Peyer's patch (tissue), 4 donors: ENCODE results near the gene TRAF2. TPM values are rescaled to one million over a fixed set of nuclear protein-coding genes. Genes with fewer than 3 reads are reported as not detected.

Source experiments
- DNase-seq, 3 donors: peaks; one replicate each; pipeline ENCODE4 v3.0.0-alpha.2; 2017 to 2019
- H3K27ac ChIP-seq, 4 donors: fragments of 200-600 bp; sonication (generic); one replicate each; pipeline ENCODE4 v1.5.1; 2016 to 2019
- H3K27me3 ChIP-seq, 2 donors: fragments of 200-600 bp; sonication (generic); one replicate each; pipeline ENCODE4 v1.5.1; 2019
- H3K36me3 ChIP-seq, 3 donors: fragments of 200-600 bp; sonication (generic); one replicate each; pipeline ENCODE4 v1.5.1; 2016 to 2019
- H3K4me1 ChIP-seq, 4 donors: fragments of 200-600 bp; sonication (generic); one replicate each; pipeline ENCODE4 v1.5.1; 2016 to 2019
- H3K4me3 ChIP-seq, 4 donors: fragments of 200-600 bp; sonication (generic); 1 replicate in 3 of 4; 2 replicates in 1 of 4; pipeline ENCODE4 v1.5.1; 2016 to 2019; ENCODE audit warnings: mild to moderate bottlenecking in 1 of 4
- H3K9me3 ChIP-seq, 4 donors: fragments of 200-600 bp; sonication (generic); one replicate each; pipeline ENCODE4 v1.5.1; 2016 to 2019; ENCODE audit warnings: mild to moderate bottlenecking in 1 of 4
- CTCF ChIP-seq, 6 experiments: fragments of 450-650 bp in 4 of 6; fragments of 200-600 bp in 2 of 6; sonication (generic) in 1 of 6; IDR thresholded peaks; one replicate each; pipeline ENCODE4 v1.5.1; 2017 to 2019; ENCODE audit warnings: antibody characterized with exemption in 6 of 6, mild to moderate bottlenecking in 3 of 6, moderate library complexity in 1 of 6
- POLR2A ChIP-seq, 2 donors: fragments of 450-650 bp; IDR thresholded peaks; one replicate each; pipeline ENCODE4 v1.5.1; 2017; ENCODE audit warnings: antibody characterized with exemption in 2 of 2, mild to moderate bottlenecking in 2 of 2, moderate library complexity in 2 of 2
- total RNA-seq, 4 donors: library from RNA; depleted of rRNA; stranded (reverse); fragments of >200 nt; gene quantifications; one replicate each; pipeline ENCODE4 v1.1.0, GENCODE V29; 2016

TRAF2 gene
- total RNA-seq, 4 donors from 2014 or later, result 17.5 to 75.1 (median 22.2) TPM

- Histone ChIP-seq H3K36me3 (no peaks in the 10 kb centered on the region), H3K27ac (peak overlapping the region in 1 of 4 donors; percentile 13), H3K4me1 (peaks cover 0 to 26% (median 0%) of the 10 kb centered on the region in 4 donors), H3K4me3 (no peak overlapping the region), H3K27me3 (no peaks in the 10 kb centered on the region), H3K9me3 (no peaks in the 10 kb centered on the region)
- TF ChIP-seq POLR2A (IDR thresholded peaks at IDR 0.05) (no peak), CTCF (IDR thresholded peaks at IDR 0.05) (no peak)
- DNase-seq, result peak in 1 of 3 donors; percentile 64
Measured at GRCh38 chr9:136965771-136966484, 79.6 kb downstream of the TRAF2 start.

- DNase-seq, result no peak
- Histone ChIP-seq H3K4me3 (no peak overlapping the region), H3K27me3 (no peaks in the 10 kb centered on the region), H3K4me1 (peaks cover 0 to 26% (median 0%) of the 10 kb centered on the region in 4 donors), H3K9me3 (no peaks in the 10 kb centered on the region), H3K36me3 (no peaks in the 10 kb centered on the region), H3K27ac (no peak overlapping the region)
- TF ChIP-seq POLR2A (IDR thresholded peaks at IDR 0.05) (no peak), CTCF (IDR thresholded peaks at IDR 0.05) (no peak)
Measured at GRCh38 chr9:136968333-136969127, 82.2 kb downstream of the TRAF2 start.

- no peak for DNase-seq
- H3K4me3 ChIP-seq, result no peak overlapping the region
- no peaks in the 10 kb centered on the region for H3K9me3 ChIP-seq
- TF ChIP-seq POLR2A (IDR thresholded peaks at IDR 0.05) (no peak), CTCF (IDR thresholded peaks at IDR 0.05) (no peak)
- no peaks in the 10 kb centered on the region for H3K36me3 ChIP-seq
- H3K27ac ChIP-seq, result no peak overlapping the region
- H3K4me1 ChIP-seq, result peaks cover 0 to 23% (median 0%) of the 10 kb centered on the region in 4 donors
- H3K27me3 ChIP-seq, result no peaks in the 10 kb centered on the region
Measured at GRCh38 chr9:136969150-136969549, 82.8 kb downstream of the TRAF2 start.

GRCh38 chr9:136969774-136970173, 83.5 kb downstream of the TRAF2 start:
- no peak for TF ChIP-seq CTCF (IDR thresholded peaks at IDR 0.05)
- Histone ChIP-seq H3K9me3 (no peaks in the 10 kb centered on the region), H3K27me3 (no peaks in the 10 kb centered on the region), H3K27ac (no peak overlapping the region), H3K36me3 (no peaks in the 10 kb centered on the region), H3K4me3 (no peak overlapping the region), H3K4me1 (peaks cover 0 to 17% (median 0%) of the 10 kb centered on the region in 4 donors)
- DNase-seq, result no peak

- Histone ChIP-seq H3K4me1 (peaks cover 0 to 18% (median 0%) of the 10 kb centered on the region in 4 donors), H3K4me3 (no peak overlapping the region), H3K9me3 (no peaks in the 10 kb centered on the region), H3K27ac (no peak overlapping the region), H3K27me3 (no peaks in the 10 kb centered on the region), H3K36me3 (no peaks in the 10 kb centered on the region)
- TF ChIP-seq POLR2A (IDR thresholded peaks at IDR 0.05), result no peak
- no peak for TF ChIP-seq CTCF (IDR thresholded peaks at IDR 0.05)
- DNase-seq, result no peak
Measured at GRCh38 chr9:136970361-136970760, 84.0 kb downstream of the TRAF2 start.
